ENCODE data around the gene WNT9A.
"Not testable (repeated sequence)": the region's sequence is repeated elsewhere in the genome, so short reads cannot be mapped to it uniquely, and the experiment has no call there.

Gene WNT9A

DNA sequence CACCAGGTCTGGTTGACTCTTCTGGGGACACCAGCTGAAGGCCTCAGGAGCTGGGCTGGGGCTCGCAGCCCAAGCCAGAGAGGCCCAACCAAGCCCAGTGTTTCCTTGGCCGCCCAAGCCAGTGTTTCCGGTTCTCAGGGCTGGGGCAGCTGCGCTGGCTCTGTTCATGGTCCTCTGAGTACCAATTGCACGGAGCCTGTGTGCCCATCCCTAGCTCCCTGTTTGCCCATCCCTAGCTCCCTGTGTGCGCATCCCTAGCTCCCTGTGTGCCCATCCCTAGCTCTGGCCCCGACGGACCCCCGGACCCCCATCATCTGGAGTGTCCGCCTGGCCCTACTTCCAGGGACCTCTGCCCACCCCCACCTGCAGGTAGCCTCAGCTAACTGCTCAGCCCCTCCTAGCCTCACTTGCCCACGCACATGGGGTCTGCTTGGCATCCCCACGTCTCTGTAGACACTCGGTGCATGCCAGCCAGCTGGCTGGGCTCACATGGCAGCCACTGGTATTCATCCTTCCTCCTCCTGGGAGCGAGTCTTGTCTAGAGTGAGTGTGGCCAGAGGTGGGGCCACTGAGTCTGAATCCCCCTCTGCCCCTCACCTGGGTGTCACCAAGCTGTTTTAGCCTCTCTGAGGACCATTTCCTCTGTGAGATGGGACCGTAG, 64.0 kb downstream of the WNT9A start:
- DNase-seq, result no peak

DNA sequence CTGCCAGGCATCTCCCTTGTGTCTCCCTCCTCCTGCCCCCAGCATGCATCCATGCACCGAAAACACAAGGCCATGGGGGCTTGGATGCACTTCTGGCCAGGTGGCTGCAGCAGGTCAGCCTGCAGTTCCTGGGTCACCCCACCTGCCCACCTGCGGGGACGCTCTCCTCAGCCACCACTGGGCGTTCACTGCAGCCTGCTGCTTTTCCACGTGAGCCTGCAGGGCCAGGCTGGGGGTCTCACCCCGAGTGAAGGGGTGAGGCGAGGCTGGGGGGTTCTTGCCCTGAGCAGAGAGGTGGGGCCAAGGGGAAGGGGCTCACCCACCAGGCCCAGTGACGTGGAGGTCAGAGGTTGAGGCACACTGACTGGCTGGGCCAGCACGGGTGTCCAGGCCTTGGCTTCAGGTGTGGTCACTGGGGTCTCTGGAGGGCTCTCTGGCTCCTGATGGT, 64.6 kb downstream of the WNT9A start:
- no peak for DNase-seq

DNA sequence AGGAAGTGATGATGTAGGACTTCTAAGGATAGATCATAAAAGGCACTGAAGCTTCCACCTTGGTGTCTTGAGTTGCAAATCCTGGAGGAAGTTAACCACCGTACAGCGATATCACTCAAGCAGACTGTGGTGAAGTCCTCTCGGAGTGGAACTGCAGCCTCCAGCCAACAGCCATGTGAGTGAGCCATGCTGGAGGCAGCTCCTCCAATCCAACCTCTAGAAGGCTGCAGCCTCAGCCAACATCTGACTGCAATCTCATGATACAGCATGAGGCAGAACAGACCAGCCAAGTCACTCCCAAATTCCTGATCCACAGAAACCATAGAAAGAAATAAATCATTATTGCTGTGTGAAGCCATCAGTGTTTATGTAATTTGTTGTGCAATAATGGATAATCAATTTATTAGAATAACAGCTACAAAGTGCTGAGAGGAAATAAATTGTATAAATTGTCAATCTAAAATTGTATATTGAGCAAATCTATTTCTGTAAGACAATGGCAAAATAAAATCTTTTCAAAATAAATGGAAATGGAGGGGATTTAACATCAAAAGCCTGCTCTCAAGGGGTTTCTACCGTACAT, 67.3 kb downstream of the WNT9A start:
- DNase-seq, result no peak

DNA sequence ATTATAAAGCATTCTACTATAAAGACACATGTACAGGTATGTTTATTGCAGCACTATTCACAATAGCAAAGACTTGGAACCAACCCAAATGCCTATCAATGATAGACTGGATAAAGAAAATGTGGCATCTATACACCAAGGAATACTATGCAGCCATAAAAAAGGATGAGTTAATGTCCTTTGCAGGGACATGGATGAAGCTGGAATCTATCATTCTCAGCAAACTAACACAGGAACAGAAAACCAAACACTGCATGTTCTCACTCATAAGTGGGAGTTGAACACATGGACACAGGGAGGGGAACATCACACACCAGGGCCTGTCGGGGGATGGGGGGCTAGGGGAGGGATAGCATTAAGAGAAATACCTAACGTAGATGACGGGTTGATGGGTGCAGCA, 69.9 kb downstream of the WNT9A start:
- not testable (repeated sequence) for DNase-seq

DNA sequence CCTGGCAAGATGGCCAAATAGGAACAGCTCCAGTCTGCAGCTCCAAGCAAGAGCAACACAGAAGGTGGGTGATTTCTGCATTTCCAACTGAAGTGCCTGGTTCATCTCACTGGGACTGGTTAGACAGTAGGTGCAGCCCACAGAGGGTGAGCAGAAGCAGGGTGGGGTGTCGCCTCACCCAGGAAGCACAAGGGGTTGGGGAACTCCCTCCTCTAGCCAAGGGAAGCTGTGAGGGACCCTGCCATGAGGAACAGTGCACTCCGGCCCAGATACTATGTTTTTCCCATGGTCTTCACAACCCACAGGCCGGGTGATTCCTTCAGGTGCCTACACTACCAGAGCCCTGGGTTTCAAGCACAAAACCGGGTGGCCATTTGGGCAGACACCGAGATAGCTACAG, 75.8 kb downstream of the WNT9A start:
- not testable (repeated sequence) for DNase-seq

DNA sequence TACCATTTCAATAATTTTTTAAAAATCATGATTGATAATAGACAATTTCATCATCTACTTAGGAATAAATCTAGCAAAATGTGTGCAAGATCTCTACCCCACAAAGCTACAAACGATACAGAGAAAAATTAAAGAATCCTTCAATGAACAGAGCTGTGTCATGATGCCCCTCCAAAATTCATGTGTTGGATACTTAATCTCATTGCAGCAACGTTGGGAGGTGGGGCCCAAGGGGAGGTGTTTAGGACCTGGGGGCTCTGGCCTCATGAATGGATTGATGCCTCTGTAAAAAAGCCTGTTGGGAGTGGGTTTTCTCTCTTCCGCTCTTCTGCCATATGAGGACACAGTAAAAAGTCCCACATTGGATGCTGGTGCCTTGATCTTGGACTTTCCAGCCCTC, 77.4 kb downstream of the WNT9A start:
- DNase-seq, result no peak

DNA sequence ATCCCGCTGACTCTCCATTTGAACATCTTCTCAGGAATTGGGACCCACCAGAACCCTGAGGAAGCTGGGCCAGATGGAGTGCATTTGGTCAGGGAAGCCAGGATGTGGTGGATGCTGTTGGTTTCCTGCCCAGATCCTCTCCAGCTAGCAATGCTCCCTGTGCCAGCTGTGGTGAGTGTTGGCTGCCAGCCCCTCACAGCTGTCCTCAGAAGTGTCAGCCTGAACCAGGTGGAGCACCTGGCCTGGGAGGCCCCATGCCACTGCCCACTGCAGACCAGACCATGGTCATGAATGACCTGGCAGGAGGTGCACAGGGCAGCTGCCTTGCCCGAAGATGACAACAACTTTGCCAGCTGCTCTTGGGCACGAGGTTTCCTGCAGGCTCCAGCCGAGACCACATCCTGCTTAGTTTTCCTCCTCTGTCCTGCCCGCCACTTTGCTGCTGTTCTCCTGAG, 77.9 kb downstream of the WNT9A start:
- DNase-seq, result no peak

DNA sequence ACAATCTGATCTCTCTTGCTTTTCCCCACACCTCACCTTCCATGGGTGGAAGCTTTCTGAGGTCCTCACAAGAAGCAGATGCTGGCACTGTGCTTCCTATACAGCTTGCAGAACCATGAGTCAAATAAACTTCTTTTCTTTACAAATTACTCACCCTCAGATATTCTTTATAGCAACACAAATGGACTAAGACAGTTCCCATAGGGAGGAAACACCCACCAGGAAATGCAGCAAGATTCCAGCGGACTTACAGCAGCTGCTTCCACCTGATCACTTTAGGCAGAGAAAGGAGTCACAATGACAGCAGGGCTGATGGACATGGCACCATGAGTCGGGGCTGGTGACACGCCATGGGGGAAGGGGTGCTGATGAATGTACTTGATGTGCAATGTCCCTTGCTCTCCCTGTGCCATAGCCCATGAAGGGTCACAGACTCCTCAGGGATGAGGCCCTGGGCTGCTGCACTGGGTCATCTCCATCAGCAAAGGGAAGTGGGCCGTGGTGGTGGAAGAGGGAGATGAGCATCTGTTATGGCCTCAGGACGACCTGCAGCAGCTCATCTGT, 78.4 kb downstream of the WNT9A start:
- DNase-seq, result no peak

All from NCI-H2171 treated with DMSO at 0.1 percent for 48 hours (cell line).